ENCODE measurements around the gene BST2.
"Not testable (repeated sequence)": the region's sequence is repeated elsewhere in the genome, so short reads cannot be mapped to it uniquely, and the experiment has no call there.

DNA sequence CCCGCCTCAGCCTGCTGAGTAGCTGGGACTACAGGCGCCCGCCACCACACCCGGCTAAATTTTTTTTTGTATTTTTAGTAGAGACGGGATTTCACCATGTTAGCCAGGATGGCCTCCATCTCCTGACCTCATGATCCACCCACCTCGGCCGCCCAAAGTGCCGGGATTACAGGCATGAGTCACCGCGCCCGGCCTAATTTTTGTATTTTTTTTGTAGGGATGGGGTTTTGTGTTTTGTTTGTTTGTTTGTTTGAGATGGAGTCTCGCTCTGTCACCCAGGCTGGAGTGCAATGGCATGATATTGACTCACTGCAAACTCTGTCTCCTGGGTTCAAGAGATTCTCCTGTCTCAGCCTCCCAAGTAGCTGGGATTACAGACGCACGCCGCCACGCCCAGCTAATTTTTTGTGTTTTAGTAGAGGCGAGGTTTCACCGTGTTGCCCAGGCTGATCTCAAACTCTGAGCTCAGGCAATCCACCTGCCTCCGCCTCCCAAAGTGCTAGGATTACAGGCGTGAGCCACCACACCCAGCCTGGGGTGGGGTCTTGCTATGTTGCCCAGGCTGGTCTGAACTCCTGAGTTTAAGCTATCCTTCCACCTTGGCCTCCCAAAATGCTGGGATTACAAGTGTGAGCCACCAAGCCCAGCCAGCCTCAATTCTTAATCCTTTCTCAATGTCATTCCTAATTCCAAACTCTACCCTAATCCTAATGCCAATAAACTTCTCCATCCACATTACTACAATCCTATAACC, 41.4 kb downstream of the BST2 start:
- TF ChIP-seq, protein P1, sequence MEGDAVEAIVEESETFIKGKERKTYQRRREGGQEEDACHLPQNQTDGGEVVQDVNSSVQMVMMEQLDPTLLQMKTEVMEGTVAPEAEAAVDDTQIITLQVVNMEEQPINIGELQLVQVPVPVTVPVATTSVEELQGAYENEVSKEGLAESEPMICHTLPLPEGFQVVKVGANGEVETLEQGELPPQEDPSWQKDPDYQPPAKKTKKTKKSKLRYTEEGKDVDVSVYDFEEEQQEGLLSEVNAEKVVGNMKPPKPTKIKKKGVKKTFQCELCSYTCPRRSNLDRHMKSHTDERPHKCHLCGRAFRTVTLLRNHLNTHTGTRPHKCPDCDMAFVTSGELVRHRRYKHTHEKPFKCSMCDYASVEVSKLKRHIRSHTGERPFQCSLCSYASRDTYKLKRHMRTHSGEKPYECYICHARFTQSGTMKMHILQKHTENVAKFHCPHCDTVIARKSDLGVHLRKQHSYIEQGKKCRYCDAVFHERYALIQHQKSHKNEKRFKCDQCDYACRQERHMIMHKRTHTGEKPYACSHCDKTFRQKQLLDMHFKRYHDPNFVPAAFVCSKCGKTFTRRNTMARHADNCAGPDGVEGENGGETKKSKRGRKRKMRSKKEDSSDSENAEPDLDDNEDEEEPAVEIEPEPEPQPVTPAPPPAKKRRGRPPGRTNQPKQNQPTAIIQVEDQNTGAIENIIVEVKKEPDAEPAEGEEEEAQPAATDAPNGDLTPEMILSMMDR (IDR thresholded peaks at IDR 0.05; ENCODE audit: insufficient read depth, low read depth, low read length), result not testable (repeated sequence)
- TF ChIP-seq EZH2 (IDR thresholded peaks at IDR 0.05; ENCODE audit: insufficient read depth, low read length), result not testable (repeated sequence)
